HG03025 (cell line): ENCODE measurements around the gene BBS12.

ENCODE experiments used
- ATAC-seq: cut with Tn5 transposase; IDR thresholded peaks from one replicate; pipeline ENCODE4 v1.9.1; 2021; ENCODE audit warnings: mild to moderate bottlenecking, moderate library complexity; ENCODE audit not compliant: unreplicated experiment, low FRiP score

The BBS12 gene

DNA sequence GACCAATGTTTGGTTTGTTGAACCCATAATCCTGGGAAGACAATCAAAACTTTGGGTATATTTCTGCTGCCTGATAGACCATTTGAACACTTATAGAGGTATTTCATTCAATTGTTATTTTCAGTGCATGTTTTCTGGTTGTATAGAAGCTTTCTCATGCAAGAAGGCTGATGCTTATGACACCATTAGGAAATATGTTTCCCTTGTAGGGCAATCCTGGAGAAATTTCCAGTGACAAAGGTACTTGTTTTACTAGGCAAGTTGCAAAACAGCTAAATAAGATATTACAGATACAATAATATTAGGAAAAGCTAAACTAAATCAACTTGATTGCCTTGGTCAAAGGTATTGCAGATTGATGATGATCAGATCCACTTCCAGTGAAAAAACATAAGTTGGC is 61.3 kb downstream of the BBS12 start:
- ATAC-seq, result no peak
